ENCODE results near the gene HOXB3.

The HOXB3 gene

DNA sequence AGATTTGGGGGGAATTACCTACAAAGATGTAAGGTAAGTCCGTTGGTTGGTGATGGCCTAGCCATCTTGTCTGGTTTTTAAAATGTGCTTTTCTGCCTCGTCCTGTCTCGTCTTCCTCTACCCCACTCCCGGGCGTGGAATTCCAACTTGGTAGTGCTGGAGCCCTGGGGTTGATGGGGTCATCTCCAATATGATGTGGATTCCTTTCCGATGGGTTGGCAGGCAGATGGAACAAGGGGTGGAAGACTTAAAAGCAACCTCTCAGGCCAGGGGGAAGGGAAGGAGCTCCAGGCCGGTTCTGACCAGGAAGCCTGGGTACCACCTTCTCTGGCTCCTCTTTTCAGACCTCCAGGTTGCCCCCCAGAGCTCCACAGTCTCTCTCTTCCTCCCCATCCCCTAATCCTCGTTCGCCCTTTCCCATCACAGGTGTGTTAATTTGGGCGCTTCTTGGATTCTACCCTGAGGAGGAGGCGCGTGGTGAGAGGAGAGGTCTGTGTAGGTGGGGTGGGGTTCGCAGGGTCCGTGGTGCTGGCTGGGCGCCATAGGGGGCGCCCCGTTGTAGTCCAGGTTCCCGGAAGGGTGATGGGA is 40.0 kb downstream of the HOXB3 start:
- TF ChIP-seq CTCF (conservative IDR thresholded peaks at IDR 0.05; ENCODE audit: control insufficient read depth, insufficient read depth, low read depth, low read length) = no peak
- peak overlapping the region; percentile 24 for H3K4me3 ChIP-seq (ENCODE audit: control insufficient read depth, low read depth, low read length)
- peak; percentile 77 for DNase-seq (ENCODE audit: low read depth)

GRCh38 chr17:48549281-48549630 is 40.8 kb downstream of the HOXB3 start:
- H3K4me3 ChIP-seq (ENCODE audit: control insufficient read depth, low read depth, low read length) = no peak overlapping the region
- no peak for TF ChIP-seq CTCF (conservative IDR thresholded peaks at IDR 0.05; ENCODE audit: control insufficient read depth, insufficient read depth, low read depth, low read length)
- DNase-seq (ENCODE audit: low read depth) = no peak

DNA sequence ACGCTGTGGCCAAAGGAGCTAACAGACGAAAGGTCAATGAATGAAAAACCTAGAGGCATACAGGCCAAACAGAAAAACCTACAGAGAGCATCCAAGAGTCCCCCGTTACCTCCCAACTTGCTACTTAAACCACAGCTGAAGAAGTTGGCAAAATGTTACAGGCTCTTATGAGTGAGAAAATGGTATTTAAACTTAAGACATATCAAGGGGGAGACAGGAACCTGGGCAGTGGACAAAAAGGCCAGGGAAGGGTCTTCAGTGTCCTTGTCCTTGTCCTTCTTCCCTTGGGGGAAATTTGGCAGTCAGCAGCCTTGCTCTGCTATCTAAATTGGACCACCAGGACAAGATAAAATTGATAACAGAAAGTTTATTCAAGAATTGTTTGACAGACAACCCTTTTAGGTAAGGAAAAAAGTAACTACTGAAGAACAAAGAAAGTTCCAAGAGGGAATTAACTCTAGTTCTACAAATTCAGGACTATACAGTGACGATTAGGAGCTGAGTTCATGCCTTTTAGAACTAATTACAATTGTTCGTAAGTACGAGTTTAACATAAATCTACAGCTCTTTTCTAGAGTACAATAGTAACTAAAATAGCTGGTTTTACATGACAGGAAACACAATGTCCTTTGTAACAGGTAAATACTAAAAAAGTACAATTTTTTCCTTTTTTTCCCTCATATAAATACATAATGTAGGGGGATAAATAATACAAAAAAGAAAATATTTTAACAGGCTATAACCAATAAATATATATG is 41.3 kb downstream of the HOXB3 start:
- H3K4me3 ChIP-seq (ENCODE audit: control insufficient read depth, low read depth, low read length) = no peak overlapping the region
- no peak for DNase-seq (ENCODE audit: low read depth)
- no peak for TF ChIP-seq CTCF (conservative IDR thresholded peaks at IDR 0.05; ENCODE audit: control insufficient read depth, insufficient read depth, low read depth, low read length)

- TF ChIP-seq CTCF (conservative IDR thresholded peaks at IDR 0.05; ENCODE audit: control insufficient read depth, insufficient read depth, low read depth, low read length) = no peak
- peak; percentile 78 for DNase-seq (ENCODE audit: low read depth)
- H3K4me3 ChIP-seq (ENCODE audit: control insufficient read depth, low read depth, low read length) = peak overlapping the region; percentile 44
These were observed 42.1 kb downstream of the HOXB3 start for GRCh38 chr17:48547808-48548522.

DNA sequence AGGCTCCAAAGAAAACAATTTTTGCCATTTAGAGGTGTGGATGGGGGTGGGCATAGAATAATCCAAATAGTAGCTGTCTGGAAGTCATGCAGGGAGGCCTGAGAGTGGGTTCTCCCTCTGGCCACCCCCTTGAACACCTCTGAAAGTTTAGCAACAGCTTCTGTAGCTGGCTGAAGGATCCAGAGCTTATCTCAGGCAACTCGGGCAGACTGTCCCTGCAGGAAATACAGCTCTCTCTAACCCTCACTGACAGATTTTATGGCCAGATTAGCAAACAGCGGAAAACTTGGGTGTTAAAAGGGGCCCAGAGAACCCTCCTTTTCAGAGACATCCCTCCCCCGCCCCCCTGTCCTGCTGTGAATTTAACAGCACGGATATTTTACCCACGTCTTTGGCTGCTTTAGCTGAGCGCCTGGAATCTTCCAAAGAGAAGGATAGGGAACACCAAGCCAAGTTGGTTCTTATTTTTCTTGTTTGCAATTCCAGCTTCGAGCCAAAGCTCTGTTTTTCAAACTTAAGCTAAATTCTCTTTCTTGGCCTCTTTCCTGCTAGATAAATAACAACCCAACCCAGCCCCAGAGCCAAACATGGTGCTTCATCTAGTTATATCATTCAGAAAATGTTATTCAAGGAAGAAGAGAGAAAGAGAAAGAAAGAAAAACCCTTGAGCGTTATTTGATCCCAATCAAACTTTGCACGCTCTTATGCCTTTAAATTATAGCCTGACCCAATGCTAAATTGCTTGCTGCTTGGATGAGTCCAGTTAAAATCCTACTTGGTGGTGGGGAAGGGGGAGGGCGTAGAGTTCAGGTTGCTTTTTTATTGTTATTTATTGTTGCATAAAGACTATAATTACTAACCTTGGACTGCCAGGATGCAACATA is 42.9 kb downstream of the HOXB3 start:
- TF ChIP-seq CTCF (conservative IDR thresholded peaks at IDR 0.05; ENCODE audit: control insufficient read depth, insufficient read depth, low read depth, low read length) = no peak
- H3K4me3 ChIP-seq (ENCODE audit: control insufficient read depth, low read depth, low read length) = peak overlapping the region; percentile 44
- DNase-seq (ENCODE audit: low read depth) = no peak
